Esophagus muscularis mucosa (tissue), 4 donors: ENCODE results near the gene SPRED2.
A peak's percentile ranks its signal among the peaks of the same experiment; 100 is the strongest.

ENCODE experiments used
- EP300 ChIP-seq: sonication (generic); formaldehyde crosslinking; IDR thresholded peaks from one replicate; pipeline ENCODE4 v1.6.1; 2017; ENCODE audit warnings: antibody characterized with exemption
- POLR2A ChIP-seq: fragments of 450-650 bp; IDR thresholded peaks from one replicate; pipeline ENCODE4 v1.6.1; 2017; ENCODE audit warnings: antibody characterized with exemption, moderate library complexity, mild to moderate bottlenecking, low read depth
- POLR2AphosphoS5 ChIP-seq, 2 donors: sonication (generic); formaldehyde crosslinking; IDR thresholded peaks; one replicate each; pipeline ENCODE4 v1.6.1; 2017; ENCODE audit warnings: antibody characterized with exemption in 2 of 2
- TF ChIP-seq, protein P1 (sequence below), 3 experiments: fragments of 200-600 bp in 2 of 3; fragments of 450-650 bp in 1 of 3; sonication (generic) in 2 of 3; IDR thresholded peaks; one replicate each; pipeline ENCODE4 v1.5.1; 2017 to 2019; ENCODE audit warnings: antibody characterized with exemption in 3 of 3, mild to moderate bottlenecking in 2 of 3, moderate library complexity in 1 of 3

DNA sequence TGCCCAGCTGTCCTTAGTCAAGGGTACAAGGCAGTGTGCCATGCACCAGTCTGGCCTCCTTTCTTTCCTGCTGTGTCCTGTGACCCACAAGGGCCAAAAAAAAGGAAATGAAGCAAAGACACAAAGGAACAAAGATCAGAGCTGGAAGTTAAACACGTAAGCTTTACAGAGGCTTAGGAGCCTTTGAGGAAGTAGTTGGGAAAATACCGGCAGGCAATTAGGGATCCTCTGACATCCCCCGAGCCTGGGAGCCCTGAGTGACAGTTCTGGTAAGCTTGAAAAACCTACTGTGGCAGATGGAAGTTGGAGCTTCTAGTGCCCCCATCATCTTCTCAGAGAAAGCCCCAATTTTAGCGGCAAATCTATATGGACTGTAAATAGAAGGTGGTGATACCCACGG is 78.5 kb downstream of the SPRED2 start:
- TF ChIP-seq, protein P1, sequence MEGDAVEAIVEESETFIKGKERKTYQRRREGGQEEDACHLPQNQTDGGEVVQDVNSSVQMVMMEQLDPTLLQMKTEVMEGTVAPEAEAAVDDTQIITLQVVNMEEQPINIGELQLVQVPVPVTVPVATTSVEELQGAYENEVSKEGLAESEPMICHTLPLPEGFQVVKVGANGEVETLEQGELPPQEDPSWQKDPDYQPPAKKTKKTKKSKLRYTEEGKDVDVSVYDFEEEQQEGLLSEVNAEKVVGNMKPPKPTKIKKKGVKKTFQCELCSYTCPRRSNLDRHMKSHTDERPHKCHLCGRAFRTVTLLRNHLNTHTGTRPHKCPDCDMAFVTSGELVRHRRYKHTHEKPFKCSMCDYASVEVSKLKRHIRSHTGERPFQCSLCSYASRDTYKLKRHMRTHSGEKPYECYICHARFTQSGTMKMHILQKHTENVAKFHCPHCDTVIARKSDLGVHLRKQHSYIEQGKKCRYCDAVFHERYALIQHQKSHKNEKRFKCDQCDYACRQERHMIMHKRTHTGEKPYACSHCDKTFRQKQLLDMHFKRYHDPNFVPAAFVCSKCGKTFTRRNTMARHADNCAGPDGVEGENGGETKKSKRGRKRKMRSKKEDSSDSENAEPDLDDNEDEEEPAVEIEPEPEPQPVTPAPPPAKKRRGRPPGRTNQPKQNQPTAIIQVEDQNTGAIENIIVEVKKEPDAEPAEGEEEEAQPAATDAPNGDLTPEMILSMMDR (IDR thresholded peaks at IDR 0.05) = no peak
- TF ChIP-seq POLR2A (no peak), POLR2AphosphoS5 (IDR thresholded peaks at IDR 0.05) (peak in 1 of 2 donors; percentile 3), EP300 (no peak)
